HG03558 (cell line): ENCODE results near the gene CACTIN.
"Not testable (repeated sequence)": the region's sequence is repeated elsewhere in the genome, so short reads cannot be mapped to it uniquely, and the experiment has no call there.

Experiments
- ATAC-seq: cut with Tn5 transposase; IDR thresholded peaks from one replicate; pipeline ENCODE4 v1.9.1; 2021; ENCODE audit warnings: moderate number of reproducible peaks; ENCODE audit not compliant: unreplicated experiment; ENCODE audit errors: extremely low read depth

The CACTIN gene

DNA sequence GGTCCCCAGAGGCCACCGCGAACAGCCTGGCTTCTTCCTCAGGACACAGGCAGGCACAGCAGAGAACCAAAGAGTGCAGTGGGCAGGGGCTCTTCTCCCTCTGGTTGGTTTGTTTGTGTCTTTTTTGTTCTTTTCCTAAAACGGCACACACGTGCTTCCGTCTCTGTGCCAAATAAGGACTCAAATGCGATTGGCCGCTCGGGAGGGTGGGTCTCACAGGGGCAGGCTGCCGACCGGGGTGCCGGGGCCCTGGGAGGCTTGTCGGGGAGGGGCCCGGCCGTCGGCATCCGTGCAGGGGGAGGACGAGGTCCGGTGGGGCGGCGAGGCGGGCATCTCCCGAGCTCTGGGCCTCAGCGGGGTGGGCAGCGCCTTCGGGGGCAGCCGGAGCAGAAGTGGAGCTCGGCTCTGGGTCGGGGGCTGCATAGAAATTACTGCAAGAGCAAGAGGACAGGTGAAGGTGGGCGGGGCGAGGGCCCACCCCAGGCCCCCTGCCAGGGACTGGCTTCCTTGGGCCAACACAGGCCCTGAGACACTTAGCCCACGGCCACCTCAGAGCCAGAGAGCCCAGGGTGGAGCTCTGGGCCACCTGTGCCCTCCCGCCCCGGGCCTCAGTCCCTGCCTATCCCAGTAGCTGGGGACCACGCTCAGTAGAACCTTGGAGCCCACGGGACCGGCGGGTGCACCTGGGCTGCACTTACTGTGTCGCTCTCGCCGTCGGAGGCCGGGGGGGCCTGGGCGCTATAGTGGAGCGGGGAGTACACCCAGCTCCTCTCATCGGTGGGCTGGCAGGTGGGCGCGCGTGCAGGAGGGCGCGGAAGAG lies 6.4 kb upstream of the CACTIN start:
- no peak for ATAC-seq

DNA sequence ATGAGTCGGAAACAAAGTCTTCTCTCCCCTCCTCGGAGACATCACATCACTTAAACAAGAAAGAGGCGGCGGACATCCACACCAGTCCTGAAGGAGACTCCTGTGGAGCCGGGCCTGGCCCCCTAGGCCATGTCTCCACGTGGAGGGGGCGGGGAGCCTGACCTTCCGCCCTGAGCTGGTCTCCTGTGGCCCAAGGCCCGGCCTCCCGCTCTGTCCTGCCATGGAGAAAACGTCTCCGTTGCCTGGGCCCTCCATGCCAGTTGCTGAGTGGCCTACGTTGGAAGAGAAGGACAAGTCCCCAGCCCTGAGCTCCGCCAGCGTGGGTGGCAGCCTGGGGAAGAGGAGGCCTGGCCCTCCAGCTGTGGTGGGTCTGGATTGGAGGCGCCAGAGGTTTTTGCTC lies 5.5 kb upstream of the CACTIN start:
- ATAC-seq: no peak

DNA sequence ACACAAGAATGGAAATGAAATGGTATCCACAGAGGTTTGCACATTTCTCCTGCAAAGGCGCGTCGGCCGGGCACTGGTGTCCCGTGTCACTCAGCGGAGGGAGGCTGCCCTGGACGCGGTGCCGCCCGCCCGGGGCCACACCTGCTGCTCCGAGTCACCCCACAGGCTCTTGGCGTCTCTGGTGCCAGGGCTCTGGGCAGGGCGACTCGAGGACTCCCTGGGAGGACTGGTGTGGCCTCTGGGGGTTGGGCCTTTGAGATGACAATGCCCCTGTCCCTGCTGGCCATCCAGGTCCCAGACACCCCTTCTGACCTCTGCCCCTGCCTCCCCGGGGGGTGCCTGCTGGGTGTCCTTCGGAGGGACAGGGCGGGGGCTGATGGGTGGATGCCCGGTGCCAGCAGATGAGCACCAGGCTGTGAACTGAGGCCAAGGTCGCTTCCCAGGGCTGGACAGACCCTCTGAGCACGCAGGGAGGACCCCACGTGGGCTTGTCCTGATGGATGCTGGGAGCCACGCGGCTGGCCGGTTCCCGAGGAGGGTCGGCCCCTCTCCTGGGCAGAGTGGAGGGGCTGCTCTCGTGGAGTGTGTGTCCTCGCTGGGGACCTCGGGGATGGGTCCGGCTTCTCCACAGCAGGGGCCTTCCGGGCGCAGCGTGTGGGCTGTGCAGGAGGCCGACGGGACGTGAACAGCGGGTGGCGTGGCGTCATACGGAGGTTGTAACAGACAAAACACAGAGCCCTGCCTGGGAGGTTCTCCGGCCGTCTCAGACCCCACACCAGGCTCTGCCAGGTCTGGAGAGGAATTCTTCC lies 4.7 kb upstream of the CACTIN start:
- no peak for ATAC-seq

- not testable (repeated sequence) for ATAC-seq
Measured at GRCh38 chr19:3628766-3629165, 2.2 kb upstream of the CACTIN start.

GRCh38 chr19:3627351-3627723 lies 747 bp upstream of the CACTIN start:
- no peak for ATAC-seq

GRCh38 chr19:3625996-3626472 lies 556 bp downstream of the CACTIN start:
- no peak for ATAC-seq

GRCh38 chr19:3623716-3624115 lies 2.9 kb downstream of the CACTIN start:
- ATAC-seq: no peak

- ATAC-seq: no peak
Measured at GRCh38 chr19:3622224-3622623, 4.4 kb downstream of the CACTIN start.

DNA sequence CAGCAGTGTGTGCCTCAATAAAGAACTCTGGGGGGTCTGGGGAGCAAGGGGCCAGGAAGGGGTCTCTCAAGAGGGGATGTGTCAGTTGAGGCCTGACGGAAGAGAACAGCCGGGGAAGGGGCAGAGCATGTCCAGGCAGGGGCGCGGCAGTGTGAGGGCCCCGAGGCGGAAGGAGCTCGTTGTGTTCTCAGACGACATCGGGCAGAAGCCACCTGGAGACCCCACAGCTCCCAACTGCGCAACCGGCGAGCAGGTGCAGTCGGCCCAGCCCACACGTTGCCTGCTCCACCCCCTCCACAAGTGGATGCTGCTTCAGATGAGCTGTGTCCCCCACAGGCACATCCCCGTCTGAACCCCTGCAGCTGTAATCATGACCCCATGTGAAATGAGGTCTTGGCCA lies 4.9 kb downstream of the CACTIN start:
- ATAC-seq: no peak

DNA sequence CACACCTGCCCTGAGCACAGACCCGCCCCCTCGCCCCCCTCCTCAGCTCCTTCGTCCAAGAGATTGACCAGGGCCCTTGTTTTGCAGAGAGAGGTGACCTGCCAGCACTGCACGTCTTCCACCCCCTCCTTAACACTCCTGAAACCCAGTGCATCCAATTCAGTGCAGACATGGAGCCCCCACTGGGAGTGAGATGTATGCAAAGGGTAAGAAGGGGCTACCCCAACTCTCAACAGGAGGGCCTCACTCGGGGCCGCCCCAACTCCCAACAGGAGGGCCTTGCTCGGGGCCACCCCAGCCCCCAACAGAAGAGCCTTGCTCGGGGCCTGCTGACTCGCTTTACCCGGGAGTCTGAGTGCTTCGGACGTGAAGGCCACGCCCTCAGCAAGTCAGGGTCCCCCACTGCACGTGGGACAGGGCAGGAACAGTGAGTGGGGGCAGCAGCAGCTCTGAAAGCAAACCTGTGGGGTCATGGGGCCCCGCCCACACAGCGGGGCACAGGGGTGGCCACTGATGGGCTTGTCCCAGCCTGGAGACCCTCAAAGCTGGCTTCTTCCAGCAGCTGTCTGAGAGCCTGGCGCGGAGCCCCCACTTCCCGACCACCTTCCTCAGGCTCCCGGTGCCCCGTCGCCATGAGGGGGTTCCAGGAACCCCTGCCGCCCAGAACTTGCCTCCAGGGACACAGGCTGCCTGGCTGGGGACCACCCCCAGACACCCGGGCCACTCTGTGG lies 5.6 kb downstream of the CACTIN start:
- no peak for ATAC-seq

- ATAC-seq: no peak
Measured at GRCh38 chr19:3620145-3620816, 6.3 kb downstream of the CACTIN start.

- ATAC-seq: no peak
Measured at GRCh38 chr19:3619631-3620012, 7.0 kb downstream of the CACTIN start.

DNA sequence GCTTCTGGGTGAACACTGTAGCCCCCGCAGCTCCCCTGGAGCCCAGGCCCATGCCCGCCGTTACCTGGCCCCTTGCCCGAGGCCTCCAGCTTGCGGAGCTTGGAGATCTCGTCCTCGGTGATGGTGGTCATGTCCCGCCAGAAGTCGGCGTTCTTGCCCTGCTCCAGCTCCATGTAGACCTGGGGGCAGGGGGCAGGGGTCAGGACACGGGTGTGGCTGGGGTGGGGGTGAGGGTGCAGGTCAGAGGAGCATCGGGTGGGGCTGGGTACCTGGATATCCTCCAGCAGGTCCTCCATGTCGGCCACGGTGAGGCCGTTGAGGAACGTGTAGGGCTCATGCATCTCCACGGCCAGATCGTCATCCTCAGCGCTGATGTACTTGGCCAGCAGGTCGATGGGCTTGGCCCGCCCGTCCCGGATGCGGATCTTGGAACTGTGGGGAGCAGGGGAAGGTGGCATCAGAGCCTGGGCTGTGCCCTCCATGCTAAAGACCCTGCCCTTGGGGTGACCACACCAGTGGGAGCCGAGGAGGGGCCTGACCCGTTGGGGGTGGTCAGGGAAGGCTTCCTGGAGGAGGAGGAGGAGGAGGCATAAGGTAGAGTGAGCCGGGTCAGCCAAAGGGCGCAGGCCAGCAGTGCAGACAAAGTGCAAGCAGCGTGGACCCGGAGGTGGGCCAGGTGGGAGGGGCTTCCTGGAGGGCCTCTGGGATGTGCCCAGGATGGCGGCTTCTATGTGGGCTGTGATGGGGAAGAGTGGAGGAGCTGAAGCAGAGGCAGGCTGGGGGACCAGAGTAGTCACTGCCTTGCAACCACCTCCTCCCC lies 7.6 kb downstream of the CACTIN start:
- no peak for ATAC-seq

- no peak for ATAC-seq
Measured at GRCh38 chr19:3618144-3618810, 8.3 kb downstream of the CACTIN start.

GRCh38 chr19:3617463-3617862 lies 9.1 kb downstream of the CACTIN start:
- no peak for ATAC-seq

GRCh38 chr19:3615524-3616135 lies 11.0 kb downstream of the CACTIN start:
- no peak for ATAC-seq

- no peak for ATAC-seq
Measured at GRCh38 chr19:3614858-3615505, 11.6 kb downstream of the CACTIN start.
